Measurements from ENCODE around the gene TRABD2B.

Gene TRABD2B

DNA sequence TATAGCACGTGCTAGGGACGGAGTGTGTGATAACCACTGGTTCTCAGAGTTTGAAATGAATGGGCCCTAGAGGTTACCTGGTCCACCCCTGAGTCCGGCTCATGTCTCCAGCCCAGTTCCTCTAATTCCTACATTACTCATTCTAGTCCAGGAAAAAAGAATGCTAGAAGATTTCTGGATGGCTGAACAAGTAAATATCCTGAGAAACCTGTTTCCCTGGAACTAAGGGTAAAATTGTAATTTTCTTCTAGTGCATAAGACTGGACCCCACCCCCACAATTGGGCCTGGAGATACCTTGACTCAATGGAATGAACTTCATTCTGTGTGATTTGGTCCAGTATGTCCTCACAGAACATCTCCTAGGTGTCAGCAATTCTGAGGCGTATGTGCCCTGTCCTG lies 208.4 kb downstream of the TRABD2B start:
- no peak for DNase-seq

DNA sequence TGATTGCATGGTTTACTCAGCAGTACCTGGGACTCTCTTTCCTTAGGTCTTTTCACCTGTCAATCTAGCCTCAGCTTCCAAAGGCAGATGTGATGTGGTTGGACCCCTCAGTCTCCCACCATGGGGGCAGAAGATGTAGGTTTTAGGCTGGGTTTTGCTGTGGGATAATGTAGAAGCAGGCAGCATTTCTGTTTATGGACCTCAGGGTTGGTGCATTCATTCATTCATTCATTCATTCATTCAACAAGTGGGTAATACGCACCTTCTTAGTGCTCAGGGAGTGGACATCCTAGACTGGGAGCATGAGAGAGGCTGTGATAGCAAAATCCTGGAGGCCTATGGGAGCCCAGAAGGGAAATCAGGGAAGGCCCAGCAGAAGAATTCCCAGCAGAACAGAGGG lies 209.6 kb downstream of the TRABD2B start:
- no peak for DNase-seq

DNA sequence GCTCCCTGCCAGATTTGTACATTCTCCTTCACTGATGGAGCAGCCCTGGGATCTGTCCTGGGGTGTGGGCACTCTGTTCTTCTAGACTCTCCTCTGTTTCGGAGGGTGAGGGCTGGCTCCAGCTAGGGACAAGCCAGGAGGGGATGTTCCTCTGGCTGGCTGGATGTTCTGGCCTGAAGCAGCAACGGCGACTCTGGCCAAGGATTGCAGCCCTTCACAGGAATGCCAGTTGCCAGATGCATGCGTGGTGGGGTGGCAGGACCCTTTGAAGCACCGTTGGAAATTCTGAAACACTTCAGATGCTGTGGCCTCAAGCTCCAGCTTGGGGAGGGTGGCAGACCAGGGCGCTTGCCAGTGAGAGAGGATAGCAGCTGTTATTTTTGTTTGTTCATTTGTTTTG lies 210.9 kb downstream of the TRABD2B start:
- DNase-seq = no peak

DNA sequence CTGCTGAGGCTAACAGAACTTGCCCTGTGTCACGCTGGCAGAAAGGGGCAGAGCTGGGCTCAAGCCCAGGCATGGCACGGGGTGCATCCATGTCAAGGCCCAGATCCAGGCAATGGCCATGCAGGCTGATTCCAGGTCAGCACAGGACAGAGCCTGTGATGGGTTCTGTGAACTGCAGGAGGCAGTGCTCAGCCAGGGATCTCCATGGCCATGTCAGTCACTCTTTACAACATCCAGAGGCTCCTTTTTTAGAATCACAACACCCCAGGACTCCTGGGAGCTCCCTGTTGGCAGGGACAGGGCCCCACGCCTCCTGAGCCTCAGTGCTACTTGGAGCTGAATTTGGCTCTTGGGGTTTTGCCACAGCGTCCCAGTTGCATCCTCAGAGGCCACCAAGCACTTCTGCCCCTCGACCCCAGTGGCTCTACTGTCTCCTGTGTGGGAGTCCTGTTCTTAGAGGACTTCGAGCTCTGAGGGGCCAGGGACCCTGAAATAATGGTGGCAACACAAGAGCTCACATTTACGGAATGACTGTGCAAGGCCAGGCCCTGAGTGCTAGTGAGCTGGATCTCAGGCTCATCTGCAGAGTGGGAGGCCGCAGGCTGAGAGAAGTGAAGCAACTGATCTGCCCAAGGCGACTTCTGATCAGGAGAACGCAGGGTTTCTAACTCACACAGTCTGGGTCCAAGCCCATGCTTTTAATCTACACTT lies 211.5 kb downstream of the TRABD2B start:
- DNase-seq = no peak

DNA sequence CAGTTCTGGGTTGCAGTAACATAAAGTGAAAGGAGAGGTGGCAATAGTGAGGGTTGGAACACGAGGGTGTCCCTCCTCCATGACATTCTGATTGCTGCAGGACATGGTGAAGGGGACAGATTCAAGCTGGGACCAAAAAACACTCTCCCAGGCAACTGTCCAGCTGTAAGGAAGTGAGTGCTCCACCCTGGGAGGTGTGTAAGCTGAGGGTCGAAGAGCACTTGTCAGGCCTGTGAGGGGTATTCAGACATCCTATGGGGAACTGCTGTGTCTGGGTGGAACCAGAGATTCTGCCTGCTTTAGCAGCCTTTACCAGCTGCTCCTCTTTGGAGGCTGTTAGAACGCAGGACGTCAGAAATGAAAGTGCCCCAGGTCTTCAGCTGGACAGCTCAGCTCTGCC lies 212.1 kb downstream of the TRABD2B start:
- no peak for DNase-seq

DNA sequence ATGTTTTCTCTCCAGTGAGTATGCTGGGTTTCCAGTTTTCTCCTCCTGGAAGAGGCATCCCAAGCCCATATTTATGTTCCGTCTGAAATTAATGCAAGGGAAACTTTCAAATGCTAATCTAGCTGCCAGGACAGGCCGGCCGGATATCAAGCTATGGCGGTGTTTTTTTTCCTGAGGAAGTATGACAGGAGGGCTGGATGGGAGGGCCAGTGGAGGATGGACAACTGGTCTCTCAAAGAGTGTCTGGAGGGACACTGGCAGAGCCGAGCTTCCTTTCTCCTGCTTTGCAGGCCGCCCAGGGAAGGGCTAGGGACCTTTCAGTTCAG lies 212.7 kb downstream of the TRABD2B start:
- DNase-seq = no peak

DNA sequence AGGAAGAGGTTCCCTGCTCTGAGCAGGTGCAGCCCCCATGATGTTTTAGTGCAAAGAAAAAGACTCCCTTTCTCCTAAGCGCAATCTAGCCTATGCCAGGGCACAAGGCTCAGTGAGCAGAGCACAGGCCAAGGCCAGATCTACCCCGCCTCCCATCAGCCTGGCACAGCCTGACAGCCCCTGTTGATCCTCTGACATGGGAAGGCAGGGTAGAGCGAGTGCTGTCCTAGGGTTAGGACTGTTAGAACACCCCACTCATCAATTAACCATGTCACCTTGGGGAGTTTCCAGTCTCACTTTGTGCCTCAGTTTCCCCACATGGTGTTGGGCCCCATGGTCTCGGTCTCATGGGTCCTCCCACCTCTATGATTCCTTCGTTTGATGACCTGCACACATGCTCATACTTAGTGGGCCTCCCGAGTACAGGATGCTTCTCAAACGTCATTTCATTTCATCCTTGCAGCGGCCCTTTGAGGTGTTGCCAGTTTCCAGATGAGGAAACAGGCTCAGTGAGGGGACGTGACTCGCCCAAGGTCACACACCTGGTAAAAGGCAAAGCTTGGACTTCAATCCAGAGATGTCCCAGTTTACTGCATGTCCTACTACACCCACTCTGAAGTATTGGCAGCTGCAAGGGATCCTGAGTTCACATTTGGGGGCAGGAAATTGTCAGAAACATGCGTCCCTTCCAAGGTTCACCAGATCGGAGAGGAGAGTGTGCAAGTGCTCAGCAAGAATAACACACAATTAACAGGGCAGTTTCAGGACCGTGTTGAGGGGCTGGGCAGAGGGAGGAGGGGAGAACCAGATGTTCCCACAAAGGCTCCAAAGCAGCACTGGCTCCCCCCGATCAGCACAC lies 213.3 kb downstream of the TRABD2B start:
- no peak for DNase-seq

DNA sequence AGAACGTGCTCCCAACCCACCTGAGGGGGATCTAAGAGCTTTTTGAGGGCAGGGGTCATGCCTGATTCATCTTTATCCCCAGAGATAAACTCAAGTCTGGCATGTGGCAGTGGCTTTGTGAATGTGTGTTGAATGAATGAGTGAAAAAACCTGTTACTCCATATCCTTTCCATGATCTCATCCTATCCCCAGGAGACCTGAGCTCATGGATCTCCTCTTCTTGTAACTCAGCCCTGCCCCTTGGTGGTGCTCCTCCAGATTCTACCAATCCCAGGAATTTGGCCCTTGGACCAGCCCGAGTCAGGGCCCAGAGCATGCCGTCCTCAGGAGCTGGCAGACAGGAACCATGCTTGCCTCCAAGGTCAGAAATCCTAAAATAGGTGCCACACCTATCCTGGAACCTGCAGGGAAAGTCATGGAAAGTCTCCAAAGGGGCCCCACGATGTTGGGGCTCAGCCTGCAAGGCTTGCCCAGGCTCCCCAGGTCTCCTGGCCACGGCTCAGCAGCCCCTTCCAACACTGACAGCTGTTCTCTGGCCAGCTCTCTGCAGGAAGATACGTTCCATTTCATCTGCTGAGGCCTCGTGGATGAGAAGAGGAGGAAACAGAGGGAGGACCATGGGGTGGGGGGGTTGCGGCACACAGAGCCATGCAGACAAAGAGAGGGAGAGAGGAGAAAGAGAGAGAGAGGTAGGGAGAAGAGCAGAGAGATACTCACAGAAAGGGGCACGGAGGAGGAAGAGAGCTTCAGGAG lies 214.6 kb downstream of the TRABD2B start:
- no peak for DNase-seq

DNA sequence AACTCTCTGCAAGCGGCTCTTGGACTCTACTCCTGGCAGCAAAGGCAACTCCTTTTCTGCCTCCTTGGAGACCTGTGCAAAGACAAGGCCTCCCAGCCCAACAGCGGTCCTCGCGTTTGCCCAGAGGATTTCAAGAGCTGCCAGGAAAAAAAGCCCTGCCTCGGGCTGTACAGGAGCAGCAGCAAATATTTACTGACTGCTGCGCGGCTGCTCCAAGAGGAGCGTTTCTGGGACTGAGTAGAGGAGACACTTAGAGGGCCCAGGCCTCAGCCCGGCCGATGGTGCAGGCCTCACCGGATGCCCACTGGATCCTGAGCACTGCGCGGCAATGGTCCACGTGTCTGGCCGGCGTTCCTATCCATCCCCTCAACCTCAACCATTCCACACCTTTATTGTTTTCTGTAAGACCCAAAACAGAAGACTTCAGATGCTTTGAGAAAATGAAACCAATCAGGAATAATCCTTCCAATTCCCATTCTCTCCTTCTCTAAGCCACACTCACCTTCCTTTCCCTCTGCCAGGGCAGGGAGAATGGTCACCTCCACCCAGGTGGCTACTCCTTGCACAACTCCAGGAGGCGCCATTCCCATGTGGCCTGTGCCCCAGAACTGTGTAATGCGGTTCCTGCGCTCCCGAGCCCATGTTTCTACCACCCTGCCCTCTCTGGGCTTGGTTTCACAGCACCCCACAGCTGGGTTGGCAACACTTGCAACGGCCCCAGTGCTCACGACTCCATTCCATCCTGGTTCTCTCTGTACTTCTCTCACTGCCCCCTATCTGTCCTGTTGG lies 215.8 kb downstream of the TRABD2B start:
- no peak for DNase-seq

DNA sequence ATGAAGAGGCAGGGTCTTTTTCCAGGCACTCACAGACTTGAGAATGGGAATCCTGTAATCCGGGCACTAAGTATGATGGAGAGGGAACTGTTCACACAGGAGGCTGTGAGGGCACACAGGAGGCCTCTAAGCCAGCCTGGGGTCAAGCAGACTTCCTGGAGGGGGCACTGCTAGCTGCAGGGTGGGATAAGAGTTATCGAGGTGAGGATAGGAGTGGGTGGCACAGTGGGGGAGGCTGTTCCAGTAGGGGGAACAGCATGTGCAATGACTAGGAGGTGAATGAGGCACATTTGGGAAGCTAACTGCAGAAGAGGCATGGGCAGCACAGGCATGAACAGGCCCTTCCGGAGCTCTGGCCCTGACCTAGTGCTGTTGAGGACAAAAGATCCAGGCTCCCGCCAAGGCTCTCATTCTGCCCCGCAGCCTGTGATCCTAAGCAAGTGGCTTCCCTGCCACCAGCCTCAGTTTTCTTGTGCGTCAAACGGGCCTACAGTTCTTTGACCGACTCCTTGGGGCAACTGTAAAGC lies 216.7 kb downstream of the TRABD2B start:
- no peak for DNase-seq

DNA sequence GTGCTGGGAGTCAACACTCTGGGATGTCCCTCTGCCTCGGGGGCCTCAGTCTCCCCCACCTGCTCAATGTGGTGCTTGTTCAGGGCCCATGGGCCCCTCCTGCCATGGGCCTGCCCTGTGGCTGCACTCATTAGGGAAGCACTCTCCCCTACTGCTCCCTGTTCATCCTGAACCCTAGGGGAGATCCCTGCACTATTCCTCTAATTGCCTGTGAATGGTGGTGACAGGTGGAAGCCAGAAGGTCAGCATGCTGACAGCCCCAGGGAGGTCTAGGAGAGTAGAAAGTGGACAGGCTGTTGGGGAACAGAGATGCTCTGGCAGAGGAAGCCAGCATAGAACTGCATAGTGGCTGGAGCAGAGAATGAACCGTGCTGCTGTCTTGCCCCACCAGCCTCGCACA lies 217.6 kb downstream of the TRABD2B start:
- DNase-seq = no peak

DNA sequence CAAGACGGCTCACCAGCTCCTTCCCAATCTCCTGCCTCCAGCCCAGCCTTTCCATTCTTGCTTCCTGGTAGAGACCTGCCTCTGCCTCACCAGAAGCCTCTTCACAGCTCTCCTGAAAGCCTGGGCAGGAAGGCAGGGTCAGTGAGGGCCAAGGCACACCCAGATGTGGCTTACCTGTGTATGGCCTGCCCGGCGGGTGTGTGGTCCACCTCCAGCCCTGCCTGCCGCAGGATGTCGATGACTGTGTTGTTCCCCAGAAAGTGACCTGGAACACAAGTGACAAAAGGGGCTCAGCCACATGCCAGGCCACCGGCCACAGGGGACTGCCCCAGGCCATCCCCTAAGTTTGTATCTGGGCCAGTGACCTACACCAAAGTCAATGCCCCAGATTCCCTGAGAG lies 218.9 kb downstream of the TRABD2B start:
- DNase-seq = no peak

DNA sequence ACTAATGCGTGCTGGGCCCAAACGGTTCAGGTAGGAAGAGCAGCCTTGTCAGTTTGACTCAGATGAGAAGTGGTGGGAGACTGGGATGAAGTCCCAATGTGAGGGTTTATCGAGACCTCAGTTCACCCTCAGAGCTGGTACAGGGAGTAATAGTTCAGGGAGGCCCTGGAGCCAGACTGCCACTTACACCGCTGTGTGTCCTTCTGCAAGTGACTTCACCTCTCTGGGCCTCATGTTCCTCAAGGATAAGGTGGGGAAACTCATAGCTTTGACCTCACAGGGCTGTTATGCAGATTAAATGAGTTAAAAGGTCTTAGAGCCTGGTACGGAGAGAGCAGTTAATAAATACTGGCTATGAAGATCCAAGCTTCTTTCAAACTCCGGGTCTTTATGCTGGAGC lies 219.9 kb downstream of the TRABD2B start:
- no peak for DNase-seq

DNA sequence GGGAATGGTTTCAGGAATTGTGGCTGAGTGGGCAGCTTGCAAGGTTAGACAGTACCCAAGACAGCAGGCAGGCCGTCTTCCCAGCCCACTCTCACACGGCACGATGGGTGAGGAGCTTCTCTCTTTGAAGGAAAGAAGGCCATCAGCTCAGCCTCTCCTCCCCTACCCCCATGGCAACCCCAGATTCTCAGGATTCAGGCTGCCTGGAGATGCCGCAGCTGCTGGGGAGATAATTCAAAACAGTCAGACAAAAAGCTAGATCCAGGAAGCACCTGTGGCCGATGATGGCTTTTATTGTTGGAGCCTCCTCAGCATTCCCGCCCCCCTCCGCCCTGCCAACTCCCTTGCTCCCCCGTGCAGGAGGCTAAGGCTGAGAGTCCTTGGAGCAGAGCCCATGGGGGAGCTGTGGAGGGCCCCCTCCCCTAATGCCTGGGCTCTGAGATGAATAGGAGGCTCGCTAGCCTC lies 220.5 kb downstream of the TRABD2B start:
- DNase-seq = no peak

DNA sequence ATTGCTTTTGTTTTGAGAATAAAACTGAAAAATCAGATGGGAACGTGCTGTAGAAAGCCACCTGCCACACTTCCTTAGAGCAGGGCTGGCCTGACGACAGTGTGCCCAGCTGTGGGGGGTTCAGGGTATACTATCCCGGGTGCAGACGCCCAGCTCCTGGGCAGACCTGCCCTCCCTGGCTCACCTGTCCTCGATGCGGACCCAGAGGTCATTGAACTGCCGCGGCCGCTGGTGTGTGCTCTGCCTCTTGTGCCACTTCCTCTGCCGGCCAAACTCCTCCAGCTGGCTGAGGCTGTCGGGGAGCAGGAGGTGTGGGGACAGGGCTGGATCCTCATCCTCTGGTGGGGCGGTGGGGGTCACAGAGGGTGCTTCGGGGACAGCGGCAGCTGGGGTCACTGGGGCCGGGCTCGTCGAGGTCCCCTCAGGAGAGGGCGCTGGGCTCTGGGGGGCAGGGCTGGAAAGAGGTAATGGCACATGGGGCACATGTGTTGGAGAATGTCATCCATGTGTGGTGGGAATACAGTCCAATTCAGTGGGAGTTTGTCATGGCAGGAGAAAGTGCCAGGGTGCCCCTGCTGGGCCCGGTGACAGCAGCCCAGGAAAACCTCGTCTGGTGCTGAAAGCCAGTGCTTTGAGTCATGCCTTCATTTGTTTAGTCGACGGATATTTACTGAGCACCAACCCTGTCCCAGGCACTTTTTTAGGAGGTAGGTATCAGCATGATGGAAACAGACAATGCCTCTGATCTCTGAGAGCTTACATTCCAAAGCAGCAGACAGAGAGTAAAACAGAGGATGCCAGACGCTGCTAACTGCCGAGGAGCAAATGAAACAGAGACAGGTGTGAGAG lies 222.0 kb downstream of the TRABD2B start:
- DNase-seq = no peak

DNA sequence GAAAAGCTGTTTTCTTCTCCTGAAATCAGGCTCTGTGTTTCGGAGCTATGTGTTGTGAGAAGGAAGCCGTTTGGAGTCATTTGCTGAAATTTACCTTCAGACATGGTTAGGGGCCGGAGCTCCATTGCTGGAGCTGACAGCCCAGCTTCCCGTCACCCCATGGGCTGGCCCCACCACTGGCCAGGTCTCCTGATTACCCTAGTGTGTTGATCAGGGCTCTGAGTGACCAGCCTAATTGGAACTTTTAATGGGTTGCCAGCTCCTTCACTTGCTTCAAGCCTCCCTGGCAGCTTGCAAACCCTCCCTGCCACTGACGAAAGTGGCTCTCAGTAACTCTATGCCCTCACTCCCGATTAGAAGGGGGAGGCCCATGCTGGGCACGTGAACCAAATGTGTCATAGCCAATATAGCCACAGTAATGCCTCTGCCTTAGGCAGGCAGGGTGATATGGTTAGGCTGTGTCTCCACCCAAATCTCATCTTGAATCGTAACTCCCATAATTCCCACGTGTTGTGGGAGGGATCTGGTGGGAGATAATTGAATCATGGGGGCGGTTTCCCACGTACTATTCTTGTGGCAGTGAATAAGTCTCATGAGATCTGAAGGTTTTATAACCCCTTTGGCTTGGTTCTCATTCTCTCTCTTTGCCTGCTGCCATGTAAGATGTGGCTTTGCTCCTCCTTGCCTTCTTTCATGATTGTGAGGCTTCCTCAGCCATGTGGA lies 224.1 kb downstream of the TRABD2B start:
- DNase-seq = no peak

DNA sequence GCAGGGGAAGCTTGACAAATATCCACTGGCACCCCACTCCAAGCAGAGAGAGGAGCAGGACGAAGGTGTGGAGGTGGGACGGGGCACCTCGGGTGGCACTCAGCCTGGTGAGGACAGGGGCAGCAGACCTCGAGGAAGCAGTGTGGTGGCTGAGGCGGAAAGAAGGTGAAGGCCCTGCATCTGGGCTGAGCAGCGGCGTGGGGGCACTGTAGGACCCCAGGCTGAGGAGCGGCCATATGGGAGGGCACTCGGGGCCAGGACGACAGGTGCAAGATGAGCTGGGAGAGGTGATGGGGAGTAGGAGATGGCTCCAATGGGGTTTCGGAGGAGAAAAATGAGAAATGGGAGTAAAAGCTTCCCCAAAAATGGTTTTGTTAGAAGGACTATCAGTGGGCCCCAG lies 224.9 kb downstream of the TRABD2B start:
- DNase-seq = no peak

DNA sequence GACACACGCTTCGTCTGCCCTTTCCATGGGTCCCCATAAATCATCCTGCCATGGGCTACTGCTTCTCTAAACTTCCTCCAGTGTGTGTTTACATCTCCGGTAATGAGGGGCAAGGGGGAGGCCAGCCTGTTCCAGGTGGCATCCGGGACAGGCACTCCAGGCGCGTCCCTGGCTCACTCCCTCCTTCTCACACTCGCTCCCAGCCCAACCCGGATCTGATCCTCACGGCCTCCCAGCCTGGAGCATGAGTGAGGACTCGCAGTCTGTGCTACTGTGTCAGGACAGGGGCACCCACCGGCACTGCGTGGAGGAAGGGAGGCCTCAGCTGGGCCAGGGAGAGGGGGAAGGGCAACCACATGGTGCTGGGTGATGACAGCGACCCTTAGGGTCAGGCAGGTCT lies 225.4 kb downstream of the TRABD2B start:
- DNase-seq = no peak

DNA sequence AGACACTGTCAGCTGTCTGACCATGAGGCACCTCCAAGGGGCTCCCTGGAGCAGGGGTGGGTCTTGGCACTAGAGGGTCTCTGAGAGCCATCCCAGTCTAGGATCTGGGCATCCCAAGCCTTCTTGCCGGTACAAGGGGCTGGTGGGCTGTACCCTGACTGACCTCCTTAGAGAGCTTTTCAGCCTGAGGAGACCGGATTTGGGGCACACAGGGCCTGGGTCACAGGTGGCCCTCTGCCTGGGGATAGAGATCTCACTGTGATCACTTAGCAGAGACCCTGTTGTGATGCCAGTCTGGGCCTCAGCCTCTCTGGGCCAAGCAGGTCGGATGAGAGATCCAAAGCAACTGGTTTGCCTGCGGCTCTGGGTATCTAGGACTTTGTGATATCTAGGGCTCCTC lies 227.2 kb downstream of the TRABD2B start:
- DNase-seq = no peak

DNA sequence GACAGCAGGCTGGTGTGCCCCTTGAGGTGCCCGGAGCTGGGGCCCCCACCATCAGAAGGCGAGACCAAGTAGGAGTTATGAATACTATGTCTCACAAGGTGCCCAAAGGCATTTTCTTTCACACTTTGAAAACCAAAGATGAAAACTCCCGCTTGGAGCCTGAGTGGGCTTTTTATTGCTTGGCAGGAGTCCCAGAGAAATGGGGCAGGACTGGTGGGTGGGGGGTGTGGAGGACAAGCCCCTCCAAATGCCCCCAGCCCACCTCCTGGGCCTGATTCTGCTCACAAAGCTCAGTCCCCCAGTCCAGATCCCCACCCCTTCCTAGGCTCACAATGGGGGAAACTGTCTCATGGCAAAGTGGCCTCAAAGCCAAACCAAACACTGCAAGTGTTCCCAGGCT lies 227.9 kb downstream of the TRABD2B start:
- DNase-seq = no peak

DNA sequence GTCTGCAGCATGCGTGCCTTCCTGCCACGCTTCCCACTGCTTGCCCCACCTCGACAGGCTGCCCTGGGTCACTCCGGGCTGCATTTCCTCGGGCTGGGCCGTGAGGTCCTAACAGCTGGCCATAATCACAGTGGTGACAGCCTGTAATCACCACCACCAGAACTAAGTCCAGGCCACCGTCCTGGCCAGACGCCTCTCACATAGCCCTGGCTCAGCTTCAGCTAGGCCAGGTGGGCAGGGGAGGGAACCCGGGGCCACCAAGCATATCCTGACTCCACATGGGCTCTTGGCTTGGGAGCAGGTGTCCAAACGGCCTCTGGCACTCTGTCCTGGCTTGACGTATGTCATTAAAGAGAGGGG lies 229.5 kb downstream of the TRABD2B start:
- no peak for DNase-seq

Data from NCI-H2171 (cell line).